ENCODE results near the gene ADIPOR2. TPM values are rescaled to one million over a fixed set of nuclear protein-coding genes. Genes with fewer than 3 reads are reported as not detected.

The ADIPOR2 gene
- total RNA-seq, 1 experiment from 2014 or later = 45.3 TPM

GRCh38 chr12:1830401-1830845 is 139.6 kb downstream of the ADIPOR2 start:
- Histone ChIP-seq H4K5ac (ENCODE audit: insufficient read length, low read depth, low read length) (no peak overlapping the region), H3K4ac (ENCODE audit: low read depth, low read length) (no peak overlapping the region), H3K23ac (ENCODE audit: insufficient read length, low read depth, low read length) (no peak overlapping the region), H4K8ac (replicated peaks; ENCODE audit: insufficient read length, low read depth, low read length) (no peak overlapping the region), H2BK120ac (ENCODE audit: low read depth, low read length, poor library complexity, severe bottlenecking) (no peak overlapping the region), H3K23me2 (ENCODE audit: insufficient read length, low read depth, low read length, poor library complexity, severe bottlenecking) (no peaks in the 10 kb centered on the region), H2AK5ac (ENCODE audit: insufficient read length, low read length) (no peak overlapping the region), H2BK12ac (ENCODE audit: insufficient read length, low read depth, low read length) (no peak overlapping the region), H2BK20ac (ENCODE audit: low read depth, low read length, poor library complexity, severe bottlenecking) (no peak overlapping the region), H3T11ph (ENCODE audit: low read length) (no peak overlapping the region), H3K4me1 (ENCODE audit: insufficient read depth, low read length) (no peaks in the 10 kb centered on the region), H4K20me1 (ENCODE audit: control insufficient read depth, insufficient read depth, insufficient read length) (no peaks in the 10 kb centered on the region), H3K9ac (ENCODE audit: extremely low read depth, insufficient read length, low read length) (no peak overlapping the region), H3K9me3 (ENCODE audit: control insufficient read depth, low read depth, low read length) (no peaks in the 10 kb centered on the region), H3K79me2 (ENCODE audit: insufficient read depth, low read length) (no peaks in the 10 kb centered on the region), H2BK5ac (ENCODE audit: insufficient read length, low read length) (no peak overlapping the region), H3K18ac (ENCODE audit: insufficient read length, low read depth, low read length) (no peak overlapping the region), H3K14ac (ENCODE audit: insufficient read depth, low read length) (no peak overlapping the region), H2BK15ac (ENCODE audit: low read depth, low read length) (no peak overlapping the region), H2AFZ (ENCODE audit: low read length) (no peak overlapping the region), H3K27me3 (ENCODE audit: insufficient read depth, low read length) (no peaks in the 10 kb centered on the region), H3K56ac (ENCODE audit: insufficient read length, low read depth, low read length) (no peak overlapping the region), H3K4me2 (ENCODE audit: insufficient read depth, insufficient read length, low read length) (no peak overlapping the region), H3K79me1 (ENCODE audit: insufficient read depth, low read depth, low read length, poor library complexity, severe bottlenecking) (no peaks in the 10 kb centered on the region), H4K91ac (ENCODE audit: insufficient read length, low read depth, low read length) (no peak overlapping the region), H3K27ac (ENCODE audit: insufficient read length, low read depth, low read length) (no peak overlapping the region)
- Mint-ChIP-seq H3K27me3 (ENCODE audit: low read depth) (peaks cover 40% of the 10 kb centered on the region), H3K4me1 (peaks cover 7 to 38% of the 10 kb centered on the region in 2 experiments), H3K4me3 (no peak overlapping the region), H3K27ac (no peak overlapping the region), H3K36me3 (ENCODE audit: insufficient read depth in 1 of 3, low read depth in 3 of 3) (no peaks in the 10 kb centered on the region), H3K9me3 (no peaks in the 10 kb centered on the region; a peak in 1 of 5 replicates)
- WGBS (ENCODE audit: extremely low coverage, insufficient read length, low lambda C conversion rate) = no CpG with 5 or more reads among the region's 3 CpGs
- no peak for TF ChIP-seq CTCF (conservative IDR thresholded peaks at IDR 0.05)
- no peak for DNase-seq
